ENCODE results near the gene UFL1.
"Not testable (repeated sequence)": the region's sequence is repeated elsewhere in the genome, so short reads cannot be mapped to it uniquely, and the experiment has no call there.

Gene UFL1

DNA sequence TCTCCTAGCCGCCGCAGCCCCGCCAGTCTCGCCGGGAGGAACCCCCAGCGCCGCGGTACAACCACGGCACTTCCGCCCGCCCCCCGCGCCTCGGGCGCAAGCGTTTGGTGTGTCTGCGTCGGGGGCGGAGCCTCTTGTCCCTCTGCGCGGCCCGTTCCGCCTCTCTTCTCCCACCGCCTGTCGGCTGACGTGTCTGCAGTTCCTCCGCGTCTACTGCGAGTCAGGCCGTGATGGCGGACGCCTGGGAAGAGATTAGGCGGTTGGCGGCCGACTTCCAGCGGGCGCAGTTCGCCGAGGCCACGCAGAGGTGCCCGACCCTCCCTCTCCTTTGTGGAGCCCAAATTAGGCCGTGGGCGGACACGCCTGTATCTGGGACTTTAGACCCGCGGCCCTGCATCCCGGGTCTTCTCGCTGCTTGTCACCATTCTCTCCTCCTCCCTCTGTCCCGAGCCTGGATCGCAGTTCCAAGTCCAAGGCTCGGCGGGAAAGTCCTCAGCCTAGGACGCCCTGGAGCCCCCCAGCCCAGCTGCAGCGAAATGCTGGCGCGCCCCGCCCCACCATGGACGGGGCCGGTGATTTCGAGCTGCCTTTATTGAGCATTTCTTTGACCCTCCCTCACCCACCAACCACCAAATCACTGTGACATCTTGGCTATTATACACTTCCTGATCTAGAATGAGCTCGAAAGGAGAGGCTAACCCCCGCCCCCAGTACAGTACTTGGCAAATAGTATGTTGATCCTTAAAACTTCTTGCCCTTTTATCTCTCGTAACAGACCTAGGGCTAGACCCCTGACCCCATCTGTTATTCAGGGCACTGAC is at the start of gene UFL1:
Gene UFL1, plus strand, starts transcription at position 163 of the 821 bp plus-strand sequence. Its CDS starts 68 bp downstream, at position 231.
- DNase-seq, result peak; percentile 48

DNA sequence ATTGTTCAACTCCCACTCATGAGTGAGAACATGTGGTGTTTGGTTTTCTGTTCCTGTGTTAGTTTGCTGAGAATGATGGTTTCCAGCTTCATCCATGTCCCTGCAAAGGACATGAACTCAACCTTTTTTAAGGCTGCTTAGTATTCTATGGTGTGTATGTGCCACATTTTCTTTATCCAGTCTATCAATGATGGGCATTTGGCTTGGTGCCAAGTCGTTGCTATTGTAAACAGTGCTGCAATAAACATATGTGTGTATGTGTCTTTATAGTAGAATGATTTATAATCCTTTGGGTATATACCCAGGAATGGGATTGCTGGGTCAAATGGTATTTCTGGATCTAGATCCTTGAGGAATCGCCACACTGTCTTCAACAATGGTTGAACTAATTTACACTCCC is 49.3 kb upstream of the UFL1 start:
- DNase-seq, result not testable (repeated sequence)

DNA sequence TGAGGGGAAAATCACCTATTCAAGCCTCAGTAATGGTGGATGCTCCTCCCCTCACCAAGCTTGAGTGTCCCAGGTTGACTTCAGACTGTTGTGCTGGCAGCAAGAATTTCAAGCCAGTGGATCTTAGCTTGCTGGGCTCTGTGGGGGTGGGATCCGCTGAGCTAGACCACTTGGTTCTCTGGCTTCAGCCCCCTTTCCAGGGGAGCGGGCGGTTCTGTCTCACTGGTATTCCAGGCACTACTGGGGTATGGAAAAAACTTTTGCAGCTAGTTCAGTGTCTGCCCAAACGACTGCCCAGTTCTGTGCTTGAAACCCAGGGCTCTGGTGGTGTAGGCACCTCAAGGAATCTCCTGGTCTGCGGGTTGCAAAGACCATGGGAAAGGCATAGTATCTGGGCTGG is 42.9 kb upstream of the UFL1 start:
- no peak for DNase-seq

DNA sequence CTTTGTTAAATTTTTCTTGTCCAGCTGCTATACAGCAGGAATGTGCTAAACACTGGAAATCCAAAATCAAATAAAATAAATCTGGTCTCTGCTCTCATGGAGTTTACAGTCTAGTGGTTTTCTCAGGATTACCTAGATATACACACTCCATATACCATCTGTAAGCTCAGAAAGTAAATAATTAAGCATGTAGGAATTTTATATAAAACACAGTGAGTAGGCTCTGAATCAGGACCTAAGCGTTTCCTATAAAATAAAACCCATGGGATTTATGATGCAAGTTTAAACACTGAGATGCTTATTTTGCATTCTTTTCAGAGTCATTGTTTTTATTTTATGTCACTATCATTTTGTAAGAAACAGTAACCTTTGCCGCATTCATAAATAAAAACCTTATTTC is 29.7 kb upstream of the UFL1 start:
- DNase-seq, result no peak

DNA sequence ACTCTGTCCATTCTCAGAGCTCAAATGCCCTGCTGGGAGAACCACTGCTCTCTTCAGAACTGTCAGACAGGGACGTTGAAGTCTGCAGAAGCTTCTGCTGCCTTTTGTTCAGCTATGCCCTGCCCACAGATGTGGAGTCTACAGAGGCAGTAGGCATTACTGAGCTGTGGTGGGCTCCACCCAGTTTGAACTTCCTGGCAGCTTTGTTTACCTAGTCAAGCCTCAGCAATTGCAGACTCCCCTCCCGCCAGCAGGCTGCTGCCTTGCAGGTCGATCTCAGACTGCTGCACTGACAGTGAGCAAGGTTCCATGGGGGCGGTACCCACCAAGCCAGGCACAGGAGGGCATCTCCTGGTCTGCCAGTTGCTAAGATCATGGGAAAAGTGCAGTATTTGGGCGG is 21.8 kb upstream of the UFL1 start:
- DNase-seq, result no peak

DNA sequence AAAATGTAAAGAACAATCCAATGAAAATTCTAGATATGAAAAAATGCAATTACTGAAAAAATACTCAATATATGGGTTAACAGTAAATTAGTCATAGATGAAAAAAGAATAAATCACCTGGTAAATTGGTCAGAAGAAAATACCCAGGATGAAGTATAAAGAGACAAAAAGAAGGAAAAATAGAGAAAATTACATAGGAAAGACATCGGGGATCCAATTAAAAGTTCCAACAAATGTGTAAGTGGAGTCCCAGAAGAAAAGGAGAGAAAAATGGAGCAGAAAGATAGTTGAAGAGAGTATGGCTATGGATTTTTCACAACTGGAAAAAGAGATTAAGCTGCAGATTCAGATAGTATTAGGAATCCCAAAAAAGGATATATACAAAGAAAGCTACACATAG is 18.7 kb upstream of the UFL1 start:
- DNase-seq, result no peak

DNA sequence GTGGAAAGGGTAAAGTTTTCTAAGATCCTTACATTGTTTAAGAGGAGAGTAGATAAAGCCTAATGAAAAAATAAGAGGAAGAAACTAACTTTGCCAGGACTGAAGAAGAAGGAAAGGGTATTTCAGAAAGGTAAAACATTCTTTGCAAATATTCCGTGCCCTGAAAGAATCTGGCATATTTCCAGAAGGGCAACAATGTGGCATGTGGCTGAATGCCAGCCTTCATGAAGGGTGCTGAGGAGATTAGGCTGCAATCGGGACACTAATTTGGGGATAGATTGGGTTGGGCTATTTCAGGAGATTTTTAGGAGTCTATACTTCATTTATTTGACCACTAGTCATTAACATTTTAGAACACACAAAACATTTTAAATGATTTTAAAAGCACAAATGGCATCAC is 16.2 kb upstream of the UFL1 start:
- no peak for DNase-seq

DNA sequence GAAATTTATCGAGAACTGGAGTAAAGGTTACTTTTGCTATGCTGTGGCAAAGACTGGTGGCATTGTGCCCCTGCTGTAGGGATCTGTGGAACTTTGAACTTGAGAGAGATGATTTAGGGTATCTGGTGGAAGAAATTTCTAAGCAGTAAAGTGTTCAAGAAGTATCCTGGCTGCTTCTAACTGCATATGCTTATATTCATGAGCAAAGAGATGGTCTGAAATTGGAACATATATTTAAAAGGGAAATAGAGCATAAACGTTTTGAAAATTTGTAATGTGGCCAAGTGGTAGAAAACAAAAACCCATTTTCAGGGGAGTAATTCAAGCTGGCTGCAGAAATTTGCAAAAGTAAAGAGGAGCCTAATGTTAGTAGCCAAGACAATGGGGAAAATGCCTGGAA is 12.3 kb upstream of the UFL1 start:
- no peak for DNase-seq

DNA sequence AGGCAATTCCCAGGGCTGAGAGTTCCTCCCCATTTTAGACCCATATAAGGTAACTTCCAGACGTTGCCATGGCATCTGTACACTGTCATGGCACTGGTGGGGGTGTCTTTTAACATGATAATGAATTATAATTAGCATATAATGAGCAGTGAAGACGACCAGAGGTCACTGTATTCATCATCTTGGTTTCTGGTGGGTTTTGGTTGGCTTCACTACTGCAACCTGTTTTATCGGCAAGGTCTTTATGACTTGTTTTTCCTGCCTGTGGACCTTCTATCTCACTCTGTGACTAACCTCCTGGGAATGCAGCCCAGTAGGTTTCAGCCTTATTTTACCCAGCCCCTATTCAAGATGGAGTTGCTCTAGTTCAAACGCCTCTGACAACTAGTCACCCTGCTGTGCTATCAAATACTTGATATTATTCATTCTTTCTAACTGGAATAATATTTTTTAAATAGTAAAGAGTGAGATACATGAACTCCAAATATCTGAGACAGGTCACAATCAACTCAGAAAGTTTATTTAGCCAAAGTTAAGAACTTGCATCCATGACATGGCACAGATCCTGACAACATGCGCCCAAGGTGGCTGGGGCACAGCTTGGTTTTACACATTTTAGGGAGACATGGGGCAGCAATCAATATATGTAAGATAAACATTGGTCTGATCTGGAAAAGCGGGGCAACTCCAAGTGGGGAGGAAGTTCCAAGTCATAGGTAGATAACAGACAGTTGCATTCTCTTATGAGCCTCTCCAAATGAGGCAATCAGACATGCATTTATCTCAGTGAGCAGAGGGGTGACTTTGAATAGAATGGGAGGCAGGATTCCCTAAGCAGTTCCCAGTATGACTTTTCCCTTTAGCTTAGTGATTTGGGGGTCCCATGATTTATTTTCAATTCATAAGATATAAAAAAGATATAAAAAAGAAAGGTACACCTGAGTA is 1.2 kb upstream of the UFL1 start:
- no peak for DNase-seq

DNA sequence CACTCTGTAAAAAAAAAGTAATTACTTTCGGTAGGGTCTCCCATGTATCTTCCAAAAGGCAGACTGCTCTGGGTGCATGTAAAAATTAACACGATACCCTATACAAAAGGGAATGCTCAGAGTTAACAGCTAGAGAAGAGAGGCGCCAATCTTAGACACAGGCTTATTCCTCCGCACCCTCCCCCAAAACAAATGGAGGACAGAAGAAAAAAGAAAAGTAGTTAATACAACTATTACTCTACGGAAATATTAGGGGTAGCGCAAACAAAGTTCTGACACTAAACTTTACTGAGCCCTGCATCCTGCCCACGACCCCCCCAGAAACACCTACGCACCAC is 331 bp upstream of the UFL1 start:
- DNase-seq, result no peak

DNA sequence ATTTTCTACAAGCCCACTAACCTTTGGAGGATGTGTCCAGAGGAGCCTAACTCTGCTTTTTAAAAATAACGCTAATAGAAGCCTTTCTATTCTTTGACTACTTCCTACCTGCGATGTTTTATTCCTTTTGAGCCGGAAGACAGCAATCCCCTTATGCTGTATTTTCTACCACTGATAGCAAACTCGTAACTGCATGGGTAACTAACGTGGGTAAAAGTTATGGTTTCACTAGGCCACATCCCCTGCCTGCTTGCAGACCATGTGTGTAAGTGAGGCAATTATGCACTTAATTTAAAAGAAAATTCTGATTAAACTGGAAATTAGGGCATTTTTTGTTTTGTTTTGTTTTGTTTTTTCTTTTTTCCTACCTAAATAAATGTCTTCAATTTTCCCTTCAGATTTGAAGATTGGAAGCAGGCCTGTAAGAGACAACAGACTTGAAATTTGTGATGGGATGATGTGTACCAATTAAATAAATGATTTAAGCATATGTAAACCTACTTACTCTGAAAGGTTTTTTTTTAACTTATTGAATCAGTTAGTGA is 931 bp downstream of the UFL1 start:
- no peak for DNase-seq

DNA sequence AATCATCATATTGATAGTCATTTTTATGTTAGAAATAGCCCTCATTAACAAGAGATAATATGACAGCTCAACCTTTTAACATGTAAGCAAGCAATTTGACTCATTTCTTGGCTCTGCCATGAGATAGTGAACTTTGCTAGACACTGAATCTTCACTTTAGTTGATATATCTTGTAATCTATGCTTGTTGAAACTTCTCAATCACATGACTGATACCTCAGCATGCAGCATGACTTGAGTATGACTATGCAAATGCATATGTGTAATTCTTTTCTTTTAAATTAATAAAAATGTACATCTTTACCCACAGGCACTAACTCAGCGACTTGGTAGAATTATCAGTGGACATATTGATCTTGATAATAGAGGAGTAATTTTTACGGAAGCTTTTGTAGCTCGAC is 6.6 kb downstream of the UFL1 start:
- DNase-seq, result no peak

DNA sequence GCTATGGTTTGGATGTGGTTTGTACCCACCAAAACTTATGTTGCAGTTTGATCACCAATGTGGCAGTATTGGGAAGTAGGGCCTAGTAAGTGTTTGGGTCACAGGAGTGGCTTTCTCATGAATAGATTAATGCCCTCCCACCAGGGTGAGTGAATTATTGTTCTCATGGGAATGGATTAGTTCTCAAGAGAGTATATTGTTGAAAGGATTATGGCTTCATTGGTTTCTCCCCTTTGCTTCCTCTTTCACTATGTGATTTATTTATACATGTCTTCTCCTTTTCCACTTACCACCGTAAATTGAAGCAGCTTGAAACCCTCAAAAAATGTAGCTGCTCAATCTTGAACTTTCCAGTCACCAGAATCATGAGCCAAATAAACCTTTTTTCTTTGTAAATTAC is 10.8 kb downstream of the UFL1 start:
- DNase-seq, result no peak

DNA sequence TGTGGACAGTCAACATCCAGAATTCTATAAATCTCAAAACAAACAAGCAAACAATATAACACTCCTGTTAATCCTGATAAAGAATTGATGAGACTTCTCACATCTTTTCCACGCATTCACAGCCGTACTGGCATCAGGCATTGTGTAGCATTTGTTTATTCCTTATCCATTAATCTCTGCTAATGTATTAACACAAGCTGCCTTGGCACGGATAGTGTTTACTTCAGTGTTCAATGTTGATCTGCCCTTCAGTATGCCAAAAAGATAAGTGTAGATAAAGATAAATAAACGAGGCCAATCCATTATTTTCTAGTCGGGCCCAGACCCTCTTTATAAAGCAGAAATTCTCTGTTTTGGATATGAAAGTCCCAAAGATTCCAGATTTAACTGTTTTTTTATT is 16.1 kb downstream of the UFL1 start:
- DNase-seq, result no peak

DNA sequence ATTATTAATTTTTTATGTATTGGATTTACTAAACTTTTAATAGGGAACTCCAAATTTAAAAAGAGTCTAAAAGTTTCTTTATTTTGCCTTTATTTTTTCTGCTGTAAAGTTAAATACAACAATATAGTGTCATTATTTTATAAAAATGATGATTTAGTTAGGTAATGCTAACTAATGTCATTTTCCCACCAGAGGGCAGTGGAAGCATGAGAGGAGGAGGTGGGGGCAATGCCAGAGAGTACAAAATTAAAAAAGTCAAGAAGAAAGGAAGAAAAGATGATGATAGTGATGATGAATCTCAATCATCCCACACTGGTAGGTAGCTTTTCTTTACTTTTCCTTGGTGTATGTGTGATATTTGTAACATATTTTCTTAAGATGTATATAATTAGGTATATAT is 21.1 kb downstream of the UFL1 start:
- peak; percentile 0 for DNase-seq

DNA sequence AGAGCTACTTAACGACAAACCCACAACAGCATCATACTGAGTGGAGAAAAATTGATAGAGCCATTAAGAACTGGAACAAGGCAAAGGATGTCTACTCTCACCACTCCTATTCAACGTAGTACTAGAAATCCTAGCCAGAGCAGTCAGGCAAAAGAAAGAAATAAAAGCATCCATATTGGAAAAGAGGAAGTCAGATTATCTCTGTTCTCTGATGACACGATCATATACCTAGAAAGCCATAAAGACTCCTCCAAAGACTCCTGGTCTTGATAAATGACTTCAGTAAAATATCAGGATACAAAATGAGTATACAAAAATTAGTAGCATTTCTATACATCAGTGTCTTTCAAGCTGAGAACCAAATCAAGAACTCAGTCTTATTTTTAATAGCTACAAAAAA is 24.3 kb downstream of the UFL1 start:
- DNase-seq, result no peak

DNA sequence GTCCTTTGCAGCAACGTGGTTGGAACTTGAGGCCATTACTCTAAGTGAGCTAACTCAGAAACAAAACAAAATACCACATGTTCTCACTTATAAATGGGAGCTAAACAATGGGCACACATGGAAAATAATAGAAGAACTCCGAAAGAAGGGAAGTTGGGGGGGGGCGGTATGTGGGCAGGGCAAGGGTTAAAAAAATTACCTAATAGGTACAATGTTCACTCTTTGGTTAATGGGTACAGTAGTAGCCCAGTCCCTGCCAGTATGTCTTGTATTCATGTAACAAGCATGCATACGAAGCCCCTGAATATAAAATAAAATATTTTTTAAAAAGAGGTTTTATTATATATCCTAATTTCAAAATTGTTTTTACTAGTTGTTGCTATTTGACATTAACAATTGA is 26.0 kb downstream of the UFL1 start:
- DNase-seq, result no peak

DNA sequence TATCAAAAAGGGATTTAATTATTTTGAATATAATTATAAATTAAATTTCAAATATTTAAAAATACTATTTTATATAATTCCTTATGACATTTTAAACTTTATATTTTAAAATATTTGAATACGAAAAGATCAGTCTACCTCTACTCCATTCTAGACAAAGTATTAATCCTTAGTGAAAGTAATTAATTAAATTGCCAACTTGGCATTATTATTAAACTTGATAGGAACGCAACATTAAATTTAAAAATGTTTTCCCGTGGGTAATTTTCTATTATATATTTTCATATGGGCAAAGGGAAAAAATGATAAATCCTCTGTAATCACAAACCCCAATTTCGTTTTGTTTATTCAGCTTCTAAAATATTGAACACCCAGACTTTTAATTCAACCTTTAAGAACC is 33.0 kb downstream of the UFL1 start:
- DNase-seq, result no peak

DNA sequence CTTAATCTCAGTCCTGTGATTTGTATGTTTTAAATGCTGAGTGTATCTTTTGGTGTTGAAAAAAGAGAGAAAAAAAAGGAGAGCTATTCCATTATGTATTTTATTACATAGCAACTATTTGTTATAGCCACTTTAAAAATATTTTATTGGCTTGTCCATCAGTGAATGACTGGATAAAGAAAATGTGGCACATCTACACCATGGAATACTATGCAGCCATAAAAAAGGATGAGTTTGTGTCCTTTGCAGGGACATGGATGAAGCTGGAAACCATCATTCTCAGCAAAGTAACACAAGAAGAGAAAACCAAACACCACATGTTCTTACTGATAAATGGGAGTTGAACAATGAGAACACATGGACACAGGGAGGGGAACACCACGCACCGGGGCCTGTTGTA is 38.1 kb downstream of the UFL1 start:
- not testable (repeated sequence) for DNase-seq

DNA sequence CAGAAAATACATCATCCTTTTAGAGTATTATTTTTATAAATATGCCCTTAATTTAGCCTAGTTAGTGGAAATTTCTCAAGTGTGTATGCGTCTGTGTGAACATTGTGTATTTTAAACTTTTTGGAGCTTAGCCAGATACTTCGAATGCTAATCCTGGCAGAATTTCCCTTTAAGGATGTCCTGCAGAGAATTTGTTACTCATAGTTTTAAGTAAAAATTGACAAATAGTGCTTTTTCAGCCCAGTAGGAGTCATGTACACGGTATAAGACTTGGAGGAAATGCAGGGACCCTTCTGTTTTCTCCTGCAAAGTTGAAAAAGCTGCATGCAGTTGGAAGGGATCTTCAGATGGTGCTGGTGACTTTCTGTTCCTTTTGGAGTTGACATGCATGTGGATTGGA is 41.3 kb downstream of the UFL1 start, which contains the start of gene FHL5:
Gene FHL5, plus strand, starts transcription at position 243 of the 400 bp plus-strand sequence. CDS start 40,486 bp downstream, outside the sequence.
- DNase-seq, result no peak

DNA sequence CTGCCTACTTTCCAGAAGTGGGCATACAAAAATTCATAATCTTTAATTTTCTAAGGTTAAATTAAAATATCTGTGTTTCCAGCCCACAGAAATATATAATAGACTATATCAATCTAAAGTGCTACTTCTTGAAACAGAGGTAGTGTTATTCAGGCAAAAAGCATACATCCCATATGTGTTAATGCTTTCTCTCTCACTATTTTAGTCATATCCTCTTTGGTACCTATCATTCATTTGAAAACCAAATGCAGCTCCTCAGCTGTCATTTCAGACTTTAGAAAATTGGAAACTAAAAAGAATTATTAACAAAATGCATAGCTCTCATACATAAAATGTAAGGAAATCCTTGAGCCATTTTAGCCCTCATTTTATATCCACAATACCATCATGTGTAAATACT is 42.2 kb downstream of the UFL1 start:
- no peak for DNase-seq

DNA sequence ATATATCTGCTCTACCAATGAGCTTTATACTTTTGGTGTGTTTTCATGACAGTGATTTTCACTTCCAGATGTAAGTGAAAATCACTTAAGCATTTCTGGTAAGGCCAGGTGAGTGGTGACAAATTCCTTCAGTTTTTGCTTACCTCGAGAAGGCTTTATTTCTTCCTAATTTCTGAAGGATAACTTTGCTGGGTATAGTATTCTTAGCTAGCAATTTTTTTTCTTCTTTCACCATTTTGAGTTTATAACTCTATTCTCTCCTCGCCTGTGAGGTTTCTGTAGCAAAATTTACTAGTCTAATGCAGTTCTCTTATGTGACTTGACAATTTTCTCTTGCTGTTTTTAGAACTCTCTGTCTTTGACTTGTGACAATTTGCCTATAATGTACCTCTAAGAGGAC is 48.4 kb downstream of the UFL1 start:
- DNase-seq, result no peak

DNA sequence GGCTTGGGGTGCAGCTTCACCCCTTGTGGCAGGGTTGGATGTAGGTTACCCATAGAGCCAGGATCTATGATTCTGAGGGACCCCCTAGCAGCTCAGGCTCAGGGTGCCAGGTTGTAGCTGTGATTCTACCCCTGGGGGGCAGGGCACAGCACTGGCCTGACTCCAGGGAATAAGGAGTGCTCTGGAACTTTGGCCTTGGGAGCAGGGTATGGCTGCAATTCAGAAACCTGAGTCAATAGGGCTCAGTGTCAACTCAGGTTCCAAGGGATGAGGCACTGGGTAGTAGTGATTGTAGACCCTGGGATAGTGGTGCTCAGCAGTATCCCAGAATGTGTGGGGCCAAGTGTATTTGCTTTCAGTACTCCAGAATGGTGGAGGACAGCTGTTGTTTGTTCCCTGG is 49.9 kb downstream of the UFL1 start:
- DNase-seq, result no peak

DNA sequence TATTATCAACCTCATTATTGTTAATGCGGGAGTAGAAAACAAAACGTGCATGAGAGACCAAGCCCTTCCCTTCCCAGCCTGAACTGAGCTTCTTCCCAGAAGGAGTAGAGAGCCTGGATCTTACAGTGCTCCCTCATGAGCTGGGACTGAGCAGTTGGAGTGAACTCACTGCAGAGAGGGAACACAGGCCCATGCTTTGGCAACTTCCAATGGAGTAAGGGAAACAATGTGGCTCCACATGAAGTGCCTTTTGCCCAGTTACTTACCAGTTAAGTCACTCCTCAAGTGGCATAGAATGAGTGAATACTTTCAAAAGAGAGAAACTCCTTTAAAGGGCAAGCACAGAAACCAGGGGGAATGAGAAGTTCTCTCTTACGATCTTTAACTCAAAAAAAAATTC is 53.8 kb downstream of the UFL1 start:
- no peak for DNase-seq

Measured in NCI-H524 treated with DMSO at 0.1 percent for 48 hours (cell line).